Keratinocyte (primary cell): ENCODE measurements around the gene ERBB4. TPM values are rescaled to one million over a fixed set of nuclear protein-coding genes. Genes with fewer than 3 reads are reported as not detected.
A peak's percentile ranks its signal among the peaks of the same experiment; 100 is the strongest.

Experiments
- DNase-seq: peaks from one replicate; pipeline ENCODE4 v3.0.0-alpha.2; 2011; ENCODE audit warnings: low read depth, missing footprints, low spot score
- FAIRE-seq: peaks from 2 replicates; lab custom pipeline; 2011; peaks lifted over from hg19 to GRCh38; lab: Jason Lieb, UNC
- H2AFZ ChIP-seq: 2 replicates; pipeline ENCODE4 v1.6.0; 2012; ENCODE audit warnings: low read length, control low read depth, inconsistent platforms; ENCODE audit not compliant: control insufficient read depth
- H3K27ac ChIP-seq: 2 replicates; pipeline ENCODE4 v1.5.1; 2011; ENCODE audit warnings: low read length; ENCODE audit not compliant: control insufficient read depth, insufficient read depth
- H3K27me3 ChIP-seq: 3 replicates; pipeline ENCODE4 v1.6.0; 2011; ENCODE audit warnings: low read length; ENCODE audit not compliant: control insufficient read depth, insufficient read depth; ENCODE audit errors: extremely low read depth
- H3K36me3 ChIP-seq, 2 experiments: 2 replicates in 1 of 2; 3 replicates in 1 of 2; pipeline ENCODE4 v1.5.1; 2011; ENCODE audit warnings: low read length in 2 of 2, mild to moderate bottlenecking in 1 of 2; ENCODE audit not compliant: control insufficient read depth in 2 of 2, insufficient read depth in 2 of 2; ENCODE audit errors: extremely low read depth in 1 of 2
- H3K4me1 ChIP-seq: 3 replicates; pipeline ENCODE4 v1.5.1; 2011; ENCODE audit warnings: low read length; ENCODE audit not compliant: control insufficient read depth, insufficient read depth; ENCODE audit errors: extremely low read depth
- H3K4me2 ChIP-seq: 3 replicates; pipeline ENCODE4 v1.6.0; 2011; ENCODE audit warnings: low read depth, low read length; ENCODE audit not compliant: control insufficient read depth, insufficient read depth; ENCODE audit errors: extremely low read depth
- H3K4me3 ChIP-seq, 3 experiments: fragments of 200-600 bp in 1 of 3; sonication (generic) in 1 of 3; 2 replicates in 2 of 3; 3 replicates in 1 of 3; pipeline ENCODE4 v1.5.1; 2011 to 2016; ENCODE audit warnings: low read length in 3 of 3, mild to moderate bottlenecking in 3 of 3, control low read depth in 2 of 3, inconsistent platforms in 1 of 3, low read depth in 1 of 3, mixed read lengths in 1 of 3, mixed run types in 1 of 3, moderate library complexity in 1 of 3; ENCODE audit not compliant: control insufficient read depth in 2 of 3, insufficient read depth in 2 of 3; ENCODE audit errors: extremely low read depth in 1 of 3
- H3K79me2 ChIP-seq: 2 replicates; pipeline ENCODE4 v1.6.0; 2012; ENCODE audit warnings: low read length; ENCODE audit not compliant: control insufficient read depth, insufficient read depth
- H3K9ac ChIP-seq: 3 replicates; pipeline ENCODE4 v1.6.0; 2011; ENCODE audit warnings: low read length; ENCODE audit not compliant: control insufficient read depth, insufficient read depth; ENCODE audit errors: extremely low read depth
- H3K9me1 ChIP-seq: 3 replicates; pipeline ENCODE4 v1.6.0; 2011; ENCODE audit warnings: low read length; ENCODE audit not compliant: control insufficient read depth, insufficient read depth; ENCODE audit errors: extremely low read depth
- H3K9me3 ChIP-seq: 2 replicates; pipeline ENCODE4 v1.5.1; 2012; ENCODE audit warnings: low read depth, low read length; ENCODE audit not compliant: control insufficient read depth
- H4K20me1 ChIP-seq: 3 replicates; pipeline ENCODE4 v1.6.0; 2011; ENCODE audit warnings: low read length; ENCODE audit not compliant: control insufficient read depth, insufficient read depth; ENCODE audit errors: extremely low read depth
- CTCF ChIP-seq, 3 experiments: IDR thresholded peaks in 1 of 3; conservative IDR thresholded peaks in 1 of 3; optimal IDR thresholded peaks in 1 of 3; 2 replicates in 2 of 3; 3 replicates in 1 of 3; pipeline versions ENCODE3 to v1.5.1; 2011; ENCODE audit warnings: low read length in 3 of 3, mild to moderate bottlenecking in 3 of 3, moderate library complexity in 2 of 3, control low read depth in 1 of 3, inconsistent platforms in 1 of 3; ENCODE audit not compliant: insufficient read depth in 2 of 3; ENCODE audit errors: extremely low read depth in 1 of 3
- EZH2 ChIP-seq: IDR thresholded peaks from one replicate; pipeline ENCODE4 v1.6.1; 2012; ENCODE audit warnings: inconsistent platforms, mild to moderate bottlenecking, low read length, moderate library complexity
- dilution Hi-C: fragments of 300-500 bp; cut with MboI; formaldehyde crosslinking; loops from one replicate; pipeline ENCODE4 v1.7.0; 2020; ENCODE audit warnings: low sequenced_read_pairs; ENCODE audit not compliant: extremely low pct_ligation_motif_present
- polyA plus RNA-seq, 5 experiments: library from polyadenylated mRNA; depleted of rRNA in 3 of 5; stranded (reverse) in 3 of 5; stranded (forward) in 1 of 5; unstranded in 1 of 5; fragments of >200 nt; gene quantifications; 1 replicate in 1 of 5; 2 replicates in 3 of 5; 3 replicates in 1 of 5; pipeline versions ENCODE4 v1.2.1 to v1.2.3, GENCODE V29; 2011 to 2012; ENCODE audit warnings: missing spikeins in 2 of 5, low read depth in 1 of 5, low replicate concordance in 1 of 5

Gene ERBB4
- polyA plus RNA-seq, 1 donor (not counting 4 experiments of a cell fraction or from before 2014, with no cell fraction given) = 0.01 TPM

DNA sequence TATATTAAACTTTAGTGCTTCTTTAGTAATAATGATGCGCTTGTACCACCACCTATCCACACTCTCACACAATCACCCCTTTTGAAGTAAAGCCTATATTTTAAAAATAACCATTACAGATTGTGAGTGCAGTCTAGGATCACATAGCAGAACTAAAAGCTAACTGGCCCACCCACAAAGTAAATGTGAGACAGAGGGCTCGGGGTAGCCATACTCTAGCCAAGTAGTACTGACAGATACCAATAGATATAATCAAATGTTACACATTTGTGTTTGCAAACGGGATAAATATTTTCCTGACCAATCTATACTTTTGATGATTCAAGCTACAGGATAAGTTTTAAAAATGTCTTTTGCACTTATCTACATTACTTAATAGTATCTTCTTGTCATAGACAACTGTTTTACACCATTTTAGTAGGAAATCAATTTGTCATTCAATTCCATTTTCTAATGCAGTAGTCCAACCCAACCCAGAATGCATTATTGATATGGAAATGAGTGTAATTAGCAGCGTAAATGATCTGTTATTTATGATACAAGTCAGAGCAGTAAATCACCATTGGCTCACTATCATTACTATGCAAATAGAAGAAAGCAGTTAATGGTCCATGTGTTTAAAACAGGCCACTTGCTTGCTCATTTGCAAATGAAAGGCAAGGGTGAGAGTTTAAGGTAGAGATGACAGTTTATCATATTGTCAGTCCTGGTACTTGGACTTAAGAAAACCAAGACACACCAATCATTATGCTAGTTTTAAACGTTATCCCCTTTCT lies 111.8 kb downstream of the ERBB4 start:
- H2AFZ ChIP-seq = no peak overlapping the region
- FAIRE-seq = no peak
- H3K9me1 ChIP-seq = no peaks in the 10 kb centered on the region
- no peaks in the 10 kb centered on the region for H3K9me3 ChIP-seq
- H3K36me3 ChIP-seq = no peaks in the 10 kb centered on the region
- no peak overlapping the region for H3K4me2 ChIP-seq
- no peaks in the 10 kb centered on the region for H3K27me3 ChIP-seq
- no peak overlapping the region for H3K4me3 ChIP-seq
- no peak overlapping the region for H3K9ac ChIP-seq
- dilution Hi-C loops = no loop called here
- H3K79me2 ChIP-seq = no peaks in the 10 kb centered on the region
- no peak for DNase-seq
- no peak for TF ChIP-seq EZH2
- TF ChIP-seq CTCF (optimal IDR thresholded peaks at IDR 0.05 in 1 of 3, IDR thresholded peaks at IDR 0.05 in 1 of 3, conservative IDR thresholded peaks at IDR 0.05 in 1 of 3; ENCODE audit: extremely low read depth in 1 of 3, insufficient read depth in 2 of 3, low read length in 3 of 3) = no peak
- H3K27ac ChIP-seq = no peak overlapping the region
- H3K4me1 ChIP-seq = no peaks in the 10 kb centered on the region
- H4K20me1 ChIP-seq = no peaks in the 10 kb centered on the region

- Histone ChIP-seq H3K9ac (no peak overlapping the region), H3K4me2 (no peak overlapping the region), H4K20me1 (no peaks in the 10 kb centered on the region), H3K27ac (no peak overlapping the region), H3K27me3 (no peaks in the 10 kb centered on the region), H3K4me3 (no peak overlapping the region), H3K9me3 (no peaks in the 10 kb centered on the region), H2AFZ (no peak overlapping the region), H3K79me2 (no peaks in the 10 kb centered on the region), H3K4me1 (no peaks in the 10 kb centered on the region), H3K36me3 (no peaks in the 10 kb centered on the region), H3K9me1 (no peaks in the 10 kb centered on the region)
- no peak for FAIRE-seq
- peak; percentile 4 for DNase-seq
- dilution Hi-C loops = no loop called here
- no peak for TF ChIP-seq EZH2
- no peak for TF ChIP-seq CTCF (optimal IDR thresholded peaks at IDR 0.05 in 1 of 3, IDR thresholded peaks at IDR 0.05 in 1 of 3, conservative IDR thresholded peaks at IDR 0.05 in 1 of 3; ENCODE audit: extremely low read depth in 1 of 3, insufficient read depth in 2 of 3, low read length in 3 of 3)
Measured at GRCh38 chr2:212424082-212424481, 114.5 kb downstream of the ERBB4 start.
